ENCODE measurements around the gene RNF145.

The RNF145 gene

DNA sequence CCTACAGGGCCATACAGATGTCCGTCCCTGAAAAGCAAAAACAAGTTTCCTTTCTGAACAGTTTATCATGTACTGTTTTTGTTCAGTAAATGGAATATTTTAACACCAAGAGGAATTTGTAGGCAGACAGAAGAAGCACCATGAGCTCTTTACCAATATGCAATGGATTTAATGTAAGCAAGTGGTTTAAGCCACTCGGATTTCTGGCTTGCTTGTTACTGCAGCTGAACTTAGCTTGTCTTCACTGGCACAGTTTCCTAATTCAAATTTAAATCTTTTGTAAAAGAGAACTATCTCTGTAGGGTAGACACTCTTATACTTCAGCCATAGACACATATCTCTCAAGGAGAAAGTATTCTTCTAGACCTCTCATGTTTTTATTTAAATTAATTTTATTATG is 96.9 kb downstream of the RNF145 start:
- DNase-seq (ENCODE audit: low spot score): no peak
